Astrocyte (in vitro differentiated cells and primary cell): ENCODE data around the gene USP22. TPM values are rescaled to one million over a fixed set of nuclear protein-coding genes. Genes with fewer than 3 reads are reported as not detected.

Source experiments
- DNase-seq: peaks from one replicate; pipeline ENCODE4 v3.0.0-alpha.2; 2010; ENCODE audit warnings: low read depth
- FAIRE-seq: peaks from 2 replicates; lab custom pipeline; 2011; peaks lifted over from hg19 to GRCh38; lab: Jason Lieb, UNC
- H2AFZ ChIP-seq: 2 replicates; pipeline ENCODE4 v1.6.0; 2012; ENCODE audit warnings: low read depth, low read length, inconsistent platforms
- H3K27ac ChIP-seq: 2 replicates; pipeline ENCODE4 v1.5.1; 2011; ENCODE audit warnings: low read depth, low read length, inconsistent platforms
- H3K27me3 ChIP-seq: 2 replicates; pipeline ENCODE4 v1.6.0; 2011; ENCODE audit warnings: low read length, inconsistent platforms; ENCODE audit not compliant: insufficient read depth
- H3K36me3 ChIP-seq: 2 replicates; pipeline ENCODE4 v1.5.1; 2011; ENCODE audit warnings: low read length, inconsistent platforms; ENCODE audit not compliant: insufficient read depth
- H3K4me1 ChIP-seq: 2 replicates; pipeline ENCODE4 v1.5.1; 2011; ENCODE audit warnings: low read length, inconsistent platforms; ENCODE audit not compliant: insufficient read depth
- H3K4me2 ChIP-seq: 2 replicates; pipeline ENCODE4 v1.6.0; 2012; ENCODE audit warnings: low read length, inconsistent platforms
- H3K4me3 ChIP-seq: 2 replicates; pipeline ENCODE4 v1.5.1; 2011; ENCODE audit warnings: low read depth, mild to moderate bottlenecking, low read length, inconsistent platforms; ENCODE audit not compliant: insufficient read depth
- H3K79me2 ChIP-seq: 2 replicates; pipeline ENCODE4 v1.6.0; 2012; ENCODE audit warnings: mild to moderate bottlenecking, low read length, inconsistent platforms; ENCODE audit not compliant: insufficient read depth
- H3K9ac ChIP-seq: 2 replicates; pipeline ENCODE4 v1.6.0; 2012; ENCODE audit warnings: mild to moderate bottlenecking, low read length, inconsistent platforms
- H3K9me3 ChIP-seq: 2 replicates; pipeline ENCODE4 v1.5.1; 2012; ENCODE audit warnings: low read depth, mild to moderate bottlenecking, low read length, inconsistent platforms; ENCODE audit not compliant: insufficient read depth
- H4K20me1 ChIP-seq: 2 replicates; pipeline ENCODE4 v1.6.0; 2012; ENCODE audit warnings: low read length, inconsistent platforms; ENCODE audit not compliant: insufficient read depth
- H3K27ac Mint-ChIP-seq: one replicate; pipeline ENCODE4 v1.8.0; 2021; ENCODE audit warnings: mild to moderate bottlenecking, mixed read lengths; ENCODE audit not compliant: unreplicated experiment
- H3K27me3 Mint-ChIP-seq: one replicate; pipeline ENCODE4 v1.8.0; 2021; ENCODE audit warnings: low read depth, mixed read lengths; ENCODE audit not compliant: unreplicated experiment
- H3K36me3 Mint-ChIP-seq: one replicate; pipeline ENCODE4 v1.8.0; 2021; ENCODE audit warnings: low read depth, mixed read lengths; ENCODE audit not compliant: unreplicated experiment
- H3K4me1 Mint-ChIP-seq: one replicate; pipeline ENCODE4 v1.8.0; 2021; ENCODE audit warnings: low read depth, mixed read lengths; ENCODE audit not compliant: unreplicated experiment
- H3K4me3 Mint-ChIP-seq: one replicate; pipeline ENCODE4 v1.8.0; 2021; ENCODE audit warnings: mild to moderate bottlenecking, moderate library complexity, mixed read lengths; ENCODE audit not compliant: unreplicated experiment
- H3K9me3 Mint-ChIP-seq: one replicate; pipeline ENCODE4 v1.8.0; 2021; ENCODE audit warnings: mild to moderate bottlenecking, mixed read lengths; ENCODE audit not compliant: unreplicated experiment
- EZH2 ChIP-seq: IDR thresholded peaks from 2 replicates; pipeline ENCODE4 v1.6.1; 2012; ENCODE audit warnings: mild to moderate bottlenecking, low read length, inconsistent platforms; ENCODE audit not compliant: insufficient read depth
- total RNA-seq: library from RNA; stranded (reverse); gene quantifications from 2 replicates; pipeline ENCODE4 v1.2.1, GENCODE V29; 2021
- TF ChIP-seq, protein P1 (sequence below): IDR thresholded peaks from 2 replicates; pipeline ENCODE4 v1.5.1; 2011; ENCODE audit warnings: low read depth, mild to moderate bottlenecking, inconsistent platforms, low read length, moderate library complexity; ENCODE audit not compliant: insufficient read depth

The USP22 gene
- total RNA-seq, 1 donor from 2014 or later, result 266 TPM

DNA sequence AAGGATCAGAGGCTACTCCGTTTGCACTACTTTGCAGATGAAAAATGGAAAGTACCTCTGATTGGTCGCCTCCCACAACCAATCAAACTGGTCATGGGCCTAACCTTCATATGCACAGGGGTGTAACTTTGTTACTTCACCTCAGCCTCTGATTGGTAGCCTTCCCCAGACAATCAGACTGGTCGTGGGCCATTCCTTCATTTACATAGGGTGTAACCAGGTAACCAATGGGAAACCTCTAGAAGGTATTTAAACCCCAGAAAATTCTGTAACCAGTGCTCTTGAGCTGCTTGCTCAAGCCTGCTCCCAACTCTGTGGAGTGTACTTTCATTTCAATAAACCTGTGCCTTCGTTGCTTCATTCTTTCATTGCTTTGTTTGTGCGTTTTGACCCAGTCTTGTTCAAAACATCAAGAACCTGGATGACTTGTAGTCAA, 39.2 kb upstream of the USP22 start:
- no peak overlapping the region for H3K4me2 ChIP-seq
- H3K27ac ChIP-seq, result no peak overlapping the region
- FAIRE-seq, result no peak
- no peak overlapping the region for H3K27ac Mint-ChIP-seq
- H3K27me3 Mint-ChIP-seq, result peaks cover 8% of the 10 kb centered on the region
- H3K4me3 Mint-ChIP-seq, result no peak overlapping the region
- H3K4me3 ChIP-seq, result no peak overlapping the region
- H3K36me3 ChIP-seq, result no peaks in the 10 kb centered on the region
- no peaks in the 10 kb centered on the region for H4K20me1 ChIP-seq
- no peaks in the 10 kb centered on the region for H3K4me1 ChIP-seq
- no peaks in the 10 kb centered on the region for H3K79me2 ChIP-seq
- no peak overlapping the region for H2AFZ ChIP-seq
- no peaks in the 10 kb centered on the region for H3K4me1 Mint-ChIP-seq
- H3K9ac ChIP-seq, result no peak overlapping the region
- no peak for DNase-seq
- no peak for TF ChIP-seq EZH2
- TF ChIP-seq, protein P1, sequence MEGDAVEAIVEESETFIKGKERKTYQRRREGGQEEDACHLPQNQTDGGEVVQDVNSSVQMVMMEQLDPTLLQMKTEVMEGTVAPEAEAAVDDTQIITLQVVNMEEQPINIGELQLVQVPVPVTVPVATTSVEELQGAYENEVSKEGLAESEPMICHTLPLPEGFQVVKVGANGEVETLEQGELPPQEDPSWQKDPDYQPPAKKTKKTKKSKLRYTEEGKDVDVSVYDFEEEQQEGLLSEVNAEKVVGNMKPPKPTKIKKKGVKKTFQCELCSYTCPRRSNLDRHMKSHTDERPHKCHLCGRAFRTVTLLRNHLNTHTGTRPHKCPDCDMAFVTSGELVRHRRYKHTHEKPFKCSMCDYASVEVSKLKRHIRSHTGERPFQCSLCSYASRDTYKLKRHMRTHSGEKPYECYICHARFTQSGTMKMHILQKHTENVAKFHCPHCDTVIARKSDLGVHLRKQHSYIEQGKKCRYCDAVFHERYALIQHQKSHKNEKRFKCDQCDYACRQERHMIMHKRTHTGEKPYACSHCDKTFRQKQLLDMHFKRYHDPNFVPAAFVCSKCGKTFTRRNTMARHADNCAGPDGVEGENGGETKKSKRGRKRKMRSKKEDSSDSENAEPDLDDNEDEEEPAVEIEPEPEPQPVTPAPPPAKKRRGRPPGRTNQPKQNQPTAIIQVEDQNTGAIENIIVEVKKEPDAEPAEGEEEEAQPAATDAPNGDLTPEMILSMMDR, result no peak
- peaks cover 3% of the 10 kb centered on the region for H3K9me3 ChIP-seq
- H3K36me3 Mint-ChIP-seq, result peaks cover 1% of the 10 kb centered on the region
- no peaks in the 10 kb centered on the region for H3K27me3 ChIP-seq
- peaks cover 12% of the 10 kb centered on the region for H3K9me3 Mint-ChIP-seq

DNA sequence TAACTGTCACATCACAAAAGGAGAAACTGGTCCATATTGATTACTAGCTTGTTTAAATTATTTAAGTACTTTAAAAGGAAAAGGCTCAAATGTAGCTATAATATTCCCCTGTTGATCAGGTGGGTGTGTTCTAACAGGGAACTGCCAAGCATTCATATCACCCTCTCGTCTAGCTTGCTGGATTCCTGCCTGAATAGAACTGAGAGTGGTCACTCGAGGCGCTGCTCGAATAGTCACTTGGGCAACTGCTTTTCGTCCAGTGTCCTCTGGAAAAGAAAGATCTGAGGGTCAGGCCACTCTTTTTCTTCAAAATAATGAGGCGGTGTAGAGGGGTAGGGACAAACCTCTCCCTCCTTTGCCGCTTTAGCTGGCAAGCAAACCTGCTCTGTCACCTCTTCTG, 36.4 kb upstream of the USP22 start:
- Histone ChIP-seq H3K4me3 (no peak overlapping the region), H4K20me1 (no peaks in the 10 kb centered on the region), H3K9ac (no peak overlapping the region), H3K27ac (no peak overlapping the region), H3K79me2 (no peaks in the 10 kb centered on the region), H3K36me3 (no peaks in the 10 kb centered on the region), H3K27me3 (no peaks in the 10 kb centered on the region), H3K4me1 (peaks cover 12% of the 10 kb centered on the region), H3K4me2 (no peak overlapping the region), H3K9me3 (peaks cover 3% of the 10 kb centered on the region), H2AFZ (no peak overlapping the region)
- peaks cover 8% of the 10 kb centered on the region for H3K4me1 Mint-ChIP-seq
- H3K36me3 Mint-ChIP-seq, result peaks cover 1% of the 10 kb centered on the region
- H3K4me3 Mint-ChIP-seq, result no peak overlapping the region
- H3K27ac Mint-ChIP-seq, result no peak overlapping the region
- peaks cover 8% of the 10 kb centered on the region for H3K27me3 Mint-ChIP-seq
- H3K9me3 Mint-ChIP-seq, result peaks cover 12% of the 10 kb centered on the region
- TF ChIP-seq, protein P1, result no peak
- no peak for DNase-seq
- no peak for FAIRE-seq

DNA sequence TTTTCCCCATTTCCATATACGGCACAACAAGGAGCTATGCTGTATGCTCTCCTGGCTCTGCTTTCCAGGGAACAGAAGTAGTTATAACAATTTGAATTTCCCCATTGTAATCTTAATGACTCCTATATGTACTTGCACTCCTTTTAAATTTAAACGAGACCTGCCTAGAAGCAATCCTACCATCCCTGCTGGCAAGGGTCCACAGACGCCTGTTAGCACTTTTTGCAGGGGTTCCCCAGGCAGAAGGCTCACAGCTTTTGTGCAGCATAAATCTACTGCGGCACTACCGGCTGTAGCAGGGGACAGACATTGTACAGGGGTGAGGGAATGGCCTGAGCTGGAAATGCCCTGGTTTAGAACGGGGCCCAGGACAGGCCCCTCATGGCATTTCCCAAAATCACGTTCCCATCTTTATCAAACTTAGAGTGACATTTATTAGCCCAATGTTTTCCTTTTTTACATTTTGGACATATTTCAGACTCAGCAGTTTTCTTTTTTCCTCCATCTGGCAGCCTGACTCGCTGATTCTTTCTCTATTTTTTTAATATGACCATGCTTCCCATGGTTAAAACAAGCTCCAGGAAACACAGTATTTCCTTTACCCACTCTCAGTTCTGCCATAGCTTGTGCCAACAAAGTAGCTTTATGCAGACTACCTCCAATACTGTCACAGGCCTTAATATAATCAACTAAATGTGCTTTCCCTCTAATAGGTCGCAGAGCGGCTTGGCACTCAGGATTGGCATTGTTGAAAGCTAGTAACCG, 35.4 kb upstream of the USP22 start:
- peaks cover 3% of the 10 kb centered on the region for H3K9me3 ChIP-seq
- H2AFZ ChIP-seq, result no peak overlapping the region
- Mint-ChIP-seq H3K4me1 (peaks cover 8% of the 10 kb centered on the region), H3K4me3 (no peak overlapping the region), H3K27me3 (peaks cover 8% of the 10 kb centered on the region), H3K9me3 (peaks cover 11% of the 10 kb centered on the region), H3K36me3 (peaks cover 1% of the 10 kb centered on the region), H3K27ac (no peak overlapping the region)
- H3K36me3 ChIP-seq, result no peaks in the 10 kb centered on the region
- TF ChIP-seq EZH2, result no peak
- TF ChIP-seq, protein P1, result no peak
- H3K27ac ChIP-seq, result no peak overlapping the region
- no peak overlapping the region for H3K4me3 ChIP-seq
- FAIRE-seq, result no peak
- no peak overlapping the region for H3K9ac ChIP-seq
- H3K27me3 ChIP-seq, result no peaks in the 10 kb centered on the region
- no peak overlapping the region for H3K4me2 ChIP-seq
- no peak for DNase-seq
- H3K79me2 ChIP-seq, result no peaks in the 10 kb centered on the region
- H4K20me1 ChIP-seq, result no peaks in the 10 kb centered on the region
- H3K4me1 ChIP-seq, result peaks cover 12% of the 10 kb centered on the region
